Subcutaneous abdominal adipose tissue (tissue), 5 donors: ENCODE measurements around the gene RSPH6A.

Experiments
- H3K27ac ChIP-seq: one replicate; pipeline ENCODE4 v1.7.0; 2013; ENCODE audit warnings: low read depth, mild to moderate bottlenecking, inconsistent platforms, low read length, moderate library complexity
- H3K27me3 ChIP-seq, 5 donors: one replicate each; pipeline ENCODE4 v1.7.0; 2013; ENCODE audit warnings: low read length in 5 of 5, inconsistent platforms in 1 of 5; ENCODE audit not compliant: control insufficient read depth in 5 of 5, insufficient read depth in 4 of 5
- H3K36me3 ChIP-seq, 5 donors: one replicate each; pipeline ENCODE4 v1.7.0; 2013; ENCODE audit warnings: low read length in 5 of 5; ENCODE audit not compliant: control insufficient read depth in 5 of 5, insufficient read depth in 5 of 5
- H3K4me1 ChIP-seq, 5 donors: one replicate each; pipeline ENCODE4 v1.7.0; 2013; ENCODE audit warnings: low read length in 5 of 5, mild to moderate bottlenecking in 3 of 5, moderate library complexity in 1 of 5; ENCODE audit not compliant: control insufficient read depth in 5 of 5, insufficient read depth in 5 of 5
- H3K4me3 ChIP-seq, 5 donors: one replicate each; pipeline ENCODE4 v1.7.0; 2013; ENCODE audit warnings: low read length in 5 of 5, low read depth in 1 of 5
- H3K9ac ChIP-seq, 5 donors: one replicate each; pipeline ENCODE4 v1.7.0; 2013; ENCODE audit warnings: low read length in 5 of 5, mild to moderate bottlenecking in 4 of 5, moderate library complexity in 3 of 5
- H3K9me3 ChIP-seq, 5 donors: one replicate each; pipeline ENCODE4 v1.7.0; 2013; ENCODE audit warnings: low read length in 5 of 5; ENCODE audit not compliant: control insufficient read depth in 5 of 5
- donor health status: healthy.
- donor health status: healthy.
- donor health status: healthy.
- donor health status: healthy.
- donor health status: healthy.

RSPH6A gene

GRCh38 chr19:45774765-45775164 lies 40.3 kb downstream of the RSPH6A start:
- no peak overlapping the region for H3K4me3 ChIP-seq
- no peak overlapping the region for H3K27ac ChIP-seq
- H3K4me1 ChIP-seq: peaks cover 0 to 24% (median 23%) of the 10 kb centered on the region in 5 donors
- no peaks in the 10 kb centered on the region for H3K9me3 ChIP-seq
- no peak overlapping the region for H3K9ac ChIP-seq
- peaks cover 0 to 5% (median 0%) of the 10 kb centered on the region in 5 donors for H3K27me3 ChIP-seq
- H3K36me3 ChIP-seq: peaks cover 0 to 35% (median 26%) of the 10 kb centered on the region in 5 donors

GRCh38 chr19:45773384-45773783 lies 41.7 kb downstream of the RSPH6A start:
- H3K27me3 ChIP-seq: peaks cover 0 to 5% (median 0%) of the 10 kb centered on the region in 5 donors
- H3K4me3 ChIP-seq: no peak overlapping the region
- no peaks in the 10 kb centered on the region for H3K9me3 ChIP-seq
- H3K4me1 ChIP-seq: peaks cover 0 to 23% (median 18%) of the 10 kb centered on the region in 5 donors
- peaks cover 0 to 35% (median 26%) of the 10 kb centered on the region in 5 donors for H3K36me3 ChIP-seq
- H3K27ac ChIP-seq: no peak overlapping the region
- H3K9ac ChIP-seq: no peak overlapping the region

GRCh38 chr19:45772912-45773311 lies 42.2 kb downstream of the RSPH6A start:
- H3K9ac ChIP-seq: no peak overlapping the region

GRCh38 chr19:45772130-45772840 lies 42.8 kb downstream of the RSPH6A start:
- Histone ChIP-seq H3K4me1 (peaks cover 0 to 34% (median 26%) of the 10 kb centered on the region in 5 donors), H3K9me3 (no peaks in the 10 kb centered on the region), H3K27me3 (peaks cover 0 to 5% (median 0%) of the 10 kb centered on the region in 5 donors), H3K27ac (no peak overlapping the region), H3K36me3 (peaks cover 0 to 25% (median 16%) of the 10 kb centered on the region in 5 donors), H3K4me3 (no peak overlapping the region), H3K9ac (no peak overlapping the region)

More at GRCh38 chr19:45772912-45773311, 42.2 kb downstream of the RSPH6A start:
- H3K27ac ChIP-seq: no peak overlapping the region
- peaks cover 0 to 31% (median 22%) of the 10 kb centered on the region in 5 donors for H3K36me3 ChIP-seq
- peaks cover 0 to 5% (median 0%) of the 10 kb centered on the region in 5 donors for H3K27me3 ChIP-seq
- H3K4me1 ChIP-seq: peaks cover 0 to 27% (median 20%) of the 10 kb centered on the region in 5 donors
- no peaks in the 10 kb centered on the region for H3K9me3 ChIP-seq
- H3K4me3 ChIP-seq: no peak overlapping the region

GRCh38 chr19:45771311-45771933 lies 43.7 kb downstream of the RSPH6A start:
- Histone ChIP-seq H3K4me3 (peak overlapping the region in 1 of 5 donors; percentile 81), H3K27me3 (peaks cover 0 to 5% (median 0%) of the 10 kb centered on the region in 5 donors), H3K9me3 (no peaks in the 10 kb centered on the region), H3K9ac (peak overlapping the region in 1 of 5 donors; percentile 64), H3K36me3 (peaks cover 0 to 16% (median 8%) of the 10 kb centered on the region in 5 donors), H3K4me1 (peaks cover 0 to 42% (median 35%) of the 10 kb centered on the region in 5 donors), H3K27ac (peak overlapping the region; percentile 65)

- Histone ChIP-seq H3K4me1 (peaks cover 0 to 52% (median 43%) of the 10 kb centered on the region in 5 donors), H3K27ac (peak overlapping the region; percentile 94), H3K4me3 (peak overlapping the region in 4 of 5 donors; percentile 70 to 93 (median 84)), H3K9me3 (no peaks in the 10 kb centered on the region), H3K9ac (peak overlapping the region in 2 of 5 donors; percentile 58 to 74), H3K27me3 (peaks cover 0 to 5% (median 0%) of the 10 kb centered on the region in 5 donors), H3K36me3 (peaks cover 0 to 15% (median 8%) of the 10 kb centered on the region in 5 donors)
Observed at GRCh38 chr19:45770192-45771101, 44.7 kb downstream of the RSPH6A start.

GRCh38 chr19:45769821-45770191 lies 45.3 kb downstream of the RSPH6A start:
- Histone ChIP-seq H3K4me3 (peak overlapping the region; percentile 68 to 93 (median 81)), H3K27me3 (peaks cover 0 to 5% (median 0%) of the 10 kb centered on the region in 5 donors), H3K9me3 (no peaks in the 10 kb centered on the region), H3K27ac (peak overlapping the region; percentile 94), H3K9ac (peak overlapping the region in 4 of 5 donors; percentile 45 to 74 (median 58)), H3K4me1 (peaks cover 0 to 52% (median 43%) of the 10 kb centered on the region in 5 donors), H3K36me3 (peaks cover 0 to 18% (median 7%) of the 10 kb centered on the region in 5 donors)

GRCh38 chr19:45768984-45769782 lies 45.9 kb downstream of the RSPH6A start, which contains the start of gene SIX5:
SIX5 (minus strand) TSS chr19:45769252; CDS start chr19:45768844, 408 bp downstream.
- Histone ChIP-seq H3K36me3 (peaks cover 0 to 14% (median 4%) of the 10 kb centered on the region in 5 donors), H3K4me1 (peaks cover 0 to 55% (median 49%) of the 10 kb centered on the region in 5 donors), H3K27me3 (peaks cover 0 to 5% (median 0%) of the 10 kb centered on the region in 5 donors), H3K9me3 (no peaks in the 10 kb centered on the region), H3K27ac (peak within 1 kb of the TSS; percentile 94), H3K4me3 (peak within 1 kb of the TSS; percentile 79 to 93 (median 87)), H3K9ac (peak within 1 kb of the TSS in 4 of 5 donors; percentile 67 to 85 (median 78))

GRCh38 chr19:45768655-45768983 lies 46.5 kb downstream of the RSPH6A start:
- Histone ChIP-seq H3K36me3 (peaks cover 0 to 13% (median 4%) of the 10 kb centered on the region in 5 donors), H3K9ac (peak overlapping the region in 4 of 5 donors; percentile 33 to 85 (median 78)), H3K9me3 (no peaks in the 10 kb centered on the region), H3K4me3 (peak overlapping the region; percentile 79 to 93 (median 87)), H3K27ac (peak overlapping the region; percentile 94), H3K27me3 (peaks cover 0 to 9% (median under 1%) of the 10 kb centered on the region in 5 donors), H3K4me1 (peaks cover 0 to 58% (median 53%) of the 10 kb centered on the region in 5 donors)
